Inferior parietal cortex (tissue), 1 donor: ENCODE measurements around the gene NUAK1.

Source experiments
- DNase-seq: peaks from one replicate; pipeline ENCODE4 v3.0.0-alpha.2; 2016; ENCODE audit errors: extremely low spot score

The NUAK1 gene

DNA sequence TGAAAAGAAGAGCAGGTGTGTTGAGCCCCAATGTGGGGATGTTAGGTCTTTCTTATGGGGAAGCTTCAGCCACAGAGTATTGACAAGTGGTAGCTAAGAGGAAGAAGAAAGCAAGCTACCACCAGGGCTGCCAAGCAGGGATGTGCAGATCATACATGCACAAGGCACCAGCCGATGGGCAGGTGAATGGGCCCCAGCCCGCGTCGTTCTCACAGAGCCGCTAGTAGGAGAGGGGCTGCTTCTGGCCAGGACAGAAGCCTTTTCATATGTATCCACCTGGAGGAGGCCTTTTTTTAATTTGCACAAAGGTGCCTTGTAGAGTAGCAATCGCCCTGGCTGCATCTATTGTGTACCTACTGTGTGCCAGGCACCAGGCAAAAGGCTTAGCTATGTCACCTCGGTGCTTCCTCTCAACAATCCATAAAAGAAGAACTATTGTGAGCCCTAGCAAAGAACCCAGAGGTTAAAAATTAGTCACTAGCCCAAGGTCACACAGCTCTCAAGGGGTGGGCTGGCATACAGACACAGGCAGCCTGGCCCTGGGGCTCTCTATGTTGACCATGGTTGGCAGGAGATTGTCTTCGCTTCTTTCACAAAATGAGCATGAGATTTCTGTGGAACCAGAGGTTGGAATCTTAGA, 8.2 kb downstream of the NUAK1 start:
- DNase-seq, result no peak

DNA sequence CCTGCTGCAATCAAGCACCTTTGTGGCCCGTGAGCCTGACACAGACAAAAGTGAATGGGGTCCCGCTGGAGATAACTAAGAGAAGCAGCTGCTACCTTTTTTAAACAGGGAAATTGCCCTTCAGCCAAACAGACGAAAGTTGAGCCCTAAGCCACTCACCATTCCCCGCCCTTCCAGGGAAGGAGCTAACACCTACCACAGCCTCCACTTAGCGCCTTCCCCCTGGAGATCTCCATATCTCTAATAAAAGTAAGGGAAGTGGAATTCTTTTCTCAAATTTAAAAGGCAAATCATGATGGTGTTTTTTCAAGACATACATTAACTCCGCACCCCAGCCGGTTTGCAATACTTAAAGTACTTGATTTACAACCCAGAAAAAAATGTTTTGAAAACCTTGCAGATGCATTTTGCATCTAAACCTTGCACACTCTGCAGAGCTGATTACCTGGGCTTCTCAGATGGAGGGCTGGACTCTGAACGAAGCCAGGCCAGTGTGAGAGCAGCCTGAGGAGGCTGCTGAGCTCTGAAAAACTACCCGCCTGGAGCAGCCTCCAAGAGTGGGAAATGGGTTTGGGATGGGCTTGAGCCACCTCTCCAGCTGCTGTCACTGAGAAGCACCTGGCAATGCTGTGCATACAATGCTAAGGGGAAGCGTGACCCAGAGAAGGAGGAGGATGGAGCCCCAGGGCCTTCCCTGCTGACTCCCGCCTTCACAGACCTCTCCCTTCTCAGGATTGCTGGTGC, 10.0 kb downstream of the NUAK1 start:
- DNase-seq, result no peak

DNA sequence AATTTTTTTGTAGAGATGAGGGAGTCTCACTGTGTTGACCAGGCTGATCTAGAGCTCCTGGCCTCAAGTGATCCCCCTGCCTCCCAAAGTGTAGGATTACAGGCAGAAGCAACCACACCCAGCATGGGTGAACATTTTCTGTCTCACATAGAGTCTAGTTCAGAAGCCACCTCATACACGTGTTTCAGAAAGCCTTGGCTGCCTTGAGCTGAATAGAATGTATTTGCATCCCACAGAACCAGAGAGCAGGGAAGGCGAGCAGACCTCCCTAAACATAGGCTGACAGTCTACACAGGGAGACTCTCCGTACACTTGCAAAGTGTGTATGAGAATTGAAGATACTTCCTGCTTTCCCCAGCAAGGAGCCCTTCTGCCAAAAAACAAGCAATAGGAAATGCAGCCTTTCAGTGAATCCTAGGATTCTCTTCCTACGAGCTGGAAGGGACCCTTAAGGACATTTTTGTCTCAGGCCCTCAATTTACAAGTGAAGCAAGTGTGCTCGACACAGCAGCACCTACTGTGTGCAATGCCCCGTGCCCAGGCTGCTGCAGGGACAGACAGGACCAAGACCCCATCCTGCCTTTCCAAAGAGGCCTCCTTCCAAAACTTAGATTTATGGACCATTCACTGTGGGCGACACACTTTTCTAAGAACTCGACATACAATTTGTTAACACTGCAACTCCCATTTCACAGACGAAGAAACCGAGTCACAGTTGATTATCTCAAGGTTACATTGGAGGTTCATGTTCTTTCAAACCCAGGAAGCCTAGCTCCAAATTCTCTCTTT, 11.2 kb downstream of the NUAK1 start:
- DNase-seq, result no peak

DNA sequence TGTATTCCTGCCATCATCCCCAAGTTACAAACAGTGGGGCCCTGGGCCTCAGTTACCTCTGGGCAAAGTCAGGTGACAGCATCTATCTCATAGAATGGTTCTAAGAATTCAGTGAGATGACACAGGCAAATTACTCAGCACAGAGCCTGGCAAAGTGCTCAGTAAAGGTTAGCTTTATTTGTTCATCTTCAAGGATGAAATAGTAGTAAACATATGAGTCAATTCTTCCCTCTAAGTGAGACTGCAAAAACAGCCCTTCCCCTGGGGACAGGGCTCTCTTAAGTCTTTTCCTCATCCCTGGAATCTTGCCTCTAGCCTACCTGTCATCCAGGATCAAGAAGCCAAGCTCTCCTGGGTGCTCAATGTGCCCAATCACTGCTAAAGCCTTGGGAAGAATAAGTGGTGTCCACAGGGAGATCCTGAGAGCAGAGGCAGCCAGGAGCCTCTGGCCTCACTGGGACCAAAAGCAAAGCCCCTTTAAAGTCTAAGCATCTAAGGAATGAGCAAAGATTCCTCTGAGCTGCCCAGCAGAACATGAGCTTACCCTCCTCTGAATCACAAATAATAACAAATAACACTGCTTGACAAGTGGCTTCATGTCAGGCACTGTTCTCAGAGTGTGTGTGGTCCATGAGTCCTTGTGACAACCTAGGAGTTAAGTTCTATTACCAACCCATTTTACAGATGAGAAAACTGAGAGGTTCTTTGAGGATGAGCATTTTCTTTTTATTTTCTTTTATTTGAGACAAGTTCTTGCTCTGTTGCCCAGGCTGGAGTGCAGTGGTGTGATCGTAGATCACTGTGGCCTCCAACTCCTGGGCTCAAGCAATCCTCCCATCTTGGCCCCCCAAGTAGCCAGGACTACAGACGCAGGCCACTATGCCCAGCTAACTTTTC, 12.1 kb downstream of the NUAK1 start:
- DNase-seq, result no peak

DNA sequence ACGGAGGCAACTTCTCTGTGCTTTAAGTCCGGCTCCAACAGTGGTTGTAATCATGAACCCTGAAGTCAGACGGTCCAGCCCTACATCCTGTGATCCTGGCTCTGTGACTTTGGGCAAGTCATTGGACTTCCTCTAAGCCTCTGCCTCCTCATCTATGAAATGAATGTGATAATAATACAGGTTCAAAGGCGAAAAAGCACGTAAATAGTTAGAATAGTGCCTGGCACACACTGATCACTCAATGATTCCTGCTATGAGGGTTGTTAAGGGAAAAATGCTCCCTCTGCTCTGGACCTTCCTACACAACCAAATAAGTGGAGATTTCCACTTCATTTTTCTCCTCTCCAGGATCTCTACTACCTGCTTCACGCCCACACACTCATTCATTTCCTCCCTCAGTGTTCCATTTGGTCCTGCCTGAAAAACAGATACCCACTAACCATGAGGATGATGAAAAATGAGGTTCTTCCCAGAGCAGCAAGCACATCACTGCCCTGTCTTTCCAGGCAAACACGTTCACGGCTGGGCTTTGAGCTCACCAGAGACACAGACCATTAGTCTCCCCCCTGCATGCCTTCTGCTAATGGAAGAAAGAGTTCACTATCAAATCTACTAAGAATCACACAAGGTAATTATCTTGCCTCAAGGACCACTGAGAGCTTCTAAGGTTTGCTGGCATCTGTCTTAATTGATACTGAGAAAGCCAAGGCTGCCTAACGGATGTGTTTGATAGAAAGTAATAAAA, 13.2 kb downstream of the NUAK1 start:
- no peak for DNase-seq

DNA sequence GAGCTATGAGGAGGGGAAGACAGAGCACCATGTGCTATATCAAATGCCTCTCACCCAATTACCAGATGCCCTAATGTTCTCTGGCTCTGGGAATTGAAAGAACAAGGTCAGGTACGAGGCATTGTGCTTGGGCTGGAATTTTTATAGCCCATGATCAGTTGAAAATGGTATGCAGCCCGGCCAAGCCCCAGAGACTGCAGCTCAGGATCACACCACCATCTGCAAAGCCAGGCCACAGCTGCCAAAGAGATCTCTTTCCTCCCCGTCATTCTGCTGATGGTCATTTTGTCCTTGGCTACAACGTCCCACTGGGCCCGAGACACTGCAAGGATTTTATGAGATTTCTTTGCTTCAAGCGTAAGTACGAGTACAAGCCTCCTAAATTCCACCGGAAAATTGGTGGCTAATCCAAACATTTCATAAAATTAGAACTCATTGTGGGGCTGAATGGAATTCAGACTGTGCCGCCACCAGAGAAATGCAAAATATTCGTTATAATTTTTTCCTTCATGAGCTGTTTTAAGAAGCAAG, 15.1 kb downstream of the NUAK1 start:
- DNase-seq, result no peak

DNA sequence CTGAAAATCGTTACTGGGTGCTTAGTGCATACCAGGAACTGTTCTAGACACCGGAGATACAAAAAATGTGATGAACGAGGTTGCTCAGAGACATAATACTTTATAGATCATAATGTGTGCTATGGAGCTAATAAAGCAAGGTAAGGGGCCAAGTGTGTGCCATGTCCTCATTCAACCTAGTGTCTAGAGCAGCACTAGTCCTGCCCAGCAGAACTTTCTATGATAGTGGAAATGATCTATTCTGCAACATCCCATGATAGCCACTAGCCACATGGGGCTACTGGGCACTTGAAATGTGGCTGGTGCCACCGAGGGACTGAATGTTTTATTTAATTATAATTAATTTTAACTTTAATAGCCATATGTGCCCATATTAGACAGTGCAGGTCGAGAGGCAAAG, 15.6 kb downstream of the NUAK1 start:
- no peak for DNase-seq

DNA sequence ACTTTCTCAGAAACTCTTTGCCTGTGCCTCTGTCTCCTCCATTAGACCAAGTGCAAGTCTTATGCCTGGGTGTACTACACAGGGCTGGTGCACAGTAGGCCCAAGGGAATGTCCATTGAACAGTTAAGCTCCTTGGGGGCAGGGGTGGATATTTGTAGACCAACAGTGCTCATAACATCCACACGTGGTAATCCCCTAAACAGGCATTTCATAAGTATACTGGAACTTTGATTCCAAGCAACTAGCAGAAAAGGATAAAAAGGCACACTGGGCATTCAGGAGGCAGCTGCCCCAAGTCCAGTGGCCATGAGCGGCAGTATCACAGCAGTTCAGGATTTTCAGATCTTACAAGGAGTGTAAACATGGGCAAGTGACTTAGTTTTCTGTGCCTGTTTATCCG, 16.8 kb downstream of the NUAK1 start:
- no peak for DNase-seq

DNA sequence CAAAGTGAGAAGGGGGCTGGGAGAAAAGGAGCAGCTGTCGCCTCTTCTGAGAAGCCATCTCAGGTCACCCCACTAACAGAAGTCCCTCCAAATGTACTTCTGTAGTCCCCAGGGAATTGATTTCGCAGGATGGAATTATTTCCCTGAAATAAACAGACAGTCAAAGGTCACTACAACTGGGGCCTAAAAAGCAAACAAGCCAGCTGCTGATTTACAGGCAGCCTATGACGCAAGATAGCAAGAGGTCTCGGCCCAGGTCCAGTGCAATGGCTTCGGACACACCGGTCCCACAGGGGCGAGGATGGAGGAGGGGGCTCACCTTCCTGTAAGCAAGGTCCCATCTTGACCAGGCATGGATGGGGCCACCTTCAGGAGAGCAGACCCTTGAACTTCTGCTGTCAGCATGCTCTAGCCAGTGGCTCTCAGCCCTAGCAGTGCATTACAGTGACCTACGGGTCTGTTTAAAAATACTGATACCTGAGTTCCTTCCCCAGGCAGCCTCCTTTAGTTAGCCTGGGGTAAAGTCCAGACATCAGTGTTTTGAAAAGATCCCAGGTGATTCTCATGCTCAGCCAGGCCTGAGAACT, 18.1 kb downstream of the NUAK1 start:
- no peak for DNase-seq

DNA sequence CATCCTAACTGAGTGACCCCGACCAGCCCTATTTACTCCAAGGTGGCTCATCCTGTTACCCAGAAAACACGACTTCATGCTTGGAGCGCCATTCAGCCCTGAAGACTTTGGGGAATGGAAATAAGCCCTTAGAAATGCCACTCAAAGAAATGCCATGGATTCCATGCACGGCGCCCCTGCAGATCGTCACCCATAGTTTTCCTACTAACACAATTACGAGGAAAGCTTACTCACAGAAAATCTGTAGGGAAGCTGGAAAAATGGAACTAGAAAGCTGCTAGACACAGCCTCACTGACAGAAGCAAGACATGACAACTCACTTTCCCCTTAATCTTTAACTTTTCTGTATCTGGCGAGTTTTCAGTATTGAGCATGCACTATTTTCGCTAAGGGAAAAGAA, 19.5 kb downstream of the NUAK1 start:
- DNase-seq, result no peak

DNA sequence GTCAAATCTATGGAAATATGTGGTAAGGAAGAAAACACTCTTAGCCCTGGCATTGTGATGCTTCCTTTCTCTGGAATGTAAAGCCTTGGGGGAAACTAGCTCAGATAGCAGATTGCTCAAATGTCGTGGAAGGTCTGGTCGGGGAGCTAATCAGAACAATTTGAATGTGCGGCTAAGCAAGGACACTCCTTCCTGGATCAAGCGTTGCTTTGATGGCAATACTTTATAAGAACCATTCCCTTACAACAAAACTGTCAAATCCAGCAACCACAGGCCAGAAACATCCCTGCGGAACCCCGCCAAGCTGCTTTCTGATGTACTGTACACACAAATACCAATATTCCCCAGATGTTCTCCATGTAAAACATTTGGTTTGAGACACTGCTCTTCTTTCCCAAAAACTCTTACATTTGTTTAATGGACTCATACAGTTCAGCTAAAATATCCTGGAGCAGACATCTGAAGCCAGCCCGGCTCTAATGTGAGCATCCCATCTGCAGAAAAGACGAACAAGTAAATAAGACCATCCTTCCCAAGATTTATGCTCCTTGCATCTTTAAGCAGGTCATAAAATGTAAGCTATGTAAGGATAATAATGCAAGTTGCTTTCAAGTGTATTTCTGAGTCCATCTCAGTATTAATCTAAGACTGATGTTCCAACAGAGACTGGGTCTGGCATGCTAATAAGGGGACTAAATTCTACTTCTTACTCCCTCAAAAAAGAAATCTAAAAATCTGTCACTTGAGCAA, 20.2 kb downstream of the NUAK1 start:
- no peak for DNase-seq

DNA sequence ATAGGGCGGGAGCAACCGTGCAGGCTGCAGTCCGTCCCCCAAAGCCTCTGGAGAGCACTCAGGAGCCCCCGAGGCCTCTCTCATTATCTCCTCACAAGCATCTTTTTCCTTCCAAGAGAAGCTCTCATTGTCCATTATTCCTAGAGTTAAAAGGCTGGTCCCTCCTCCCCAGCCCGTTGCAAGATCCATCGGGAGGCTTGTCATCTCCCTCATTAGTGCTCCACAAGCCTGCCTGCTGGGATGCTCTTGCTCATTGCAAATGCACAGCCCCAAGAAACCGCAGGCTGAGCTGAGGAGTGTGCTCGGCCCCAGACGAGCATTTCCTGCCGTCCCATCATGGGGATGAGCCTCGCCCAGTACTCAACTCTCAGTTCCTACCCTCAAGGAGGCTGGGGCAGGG, 23.3 kb downstream of the NUAK1 start:
- DNase-seq, result no peak

DNA sequence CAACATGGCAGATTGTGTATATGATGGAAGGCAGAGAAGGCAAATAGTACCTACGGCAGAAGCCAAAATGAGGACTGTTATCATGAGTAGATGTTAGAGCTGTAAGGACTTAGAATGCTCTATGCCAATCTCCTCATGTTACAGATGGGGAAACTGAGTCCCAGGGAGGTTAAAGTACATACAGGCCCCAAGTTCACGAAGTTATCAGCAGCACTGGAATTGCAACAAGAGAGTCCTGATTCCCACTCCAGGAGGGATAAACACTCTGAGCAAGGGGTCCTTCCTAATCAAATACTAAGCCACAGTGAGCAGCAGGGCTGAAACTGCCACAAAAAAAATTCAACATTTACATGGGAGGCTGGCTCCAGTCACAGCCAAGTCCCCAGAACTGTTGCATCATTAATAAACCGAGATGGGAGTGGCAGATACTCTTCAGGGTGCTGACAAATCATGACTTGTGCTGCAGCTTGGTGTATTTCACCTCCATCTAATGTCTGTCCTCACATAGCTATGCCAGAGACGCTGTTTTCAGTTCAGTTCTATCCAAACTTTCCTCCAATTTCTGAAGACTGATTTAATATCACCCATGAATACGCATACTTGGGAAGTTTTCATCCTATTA, 24.2 kb downstream of the NUAK1 start:
- DNase-seq, result no peak

DNA sequence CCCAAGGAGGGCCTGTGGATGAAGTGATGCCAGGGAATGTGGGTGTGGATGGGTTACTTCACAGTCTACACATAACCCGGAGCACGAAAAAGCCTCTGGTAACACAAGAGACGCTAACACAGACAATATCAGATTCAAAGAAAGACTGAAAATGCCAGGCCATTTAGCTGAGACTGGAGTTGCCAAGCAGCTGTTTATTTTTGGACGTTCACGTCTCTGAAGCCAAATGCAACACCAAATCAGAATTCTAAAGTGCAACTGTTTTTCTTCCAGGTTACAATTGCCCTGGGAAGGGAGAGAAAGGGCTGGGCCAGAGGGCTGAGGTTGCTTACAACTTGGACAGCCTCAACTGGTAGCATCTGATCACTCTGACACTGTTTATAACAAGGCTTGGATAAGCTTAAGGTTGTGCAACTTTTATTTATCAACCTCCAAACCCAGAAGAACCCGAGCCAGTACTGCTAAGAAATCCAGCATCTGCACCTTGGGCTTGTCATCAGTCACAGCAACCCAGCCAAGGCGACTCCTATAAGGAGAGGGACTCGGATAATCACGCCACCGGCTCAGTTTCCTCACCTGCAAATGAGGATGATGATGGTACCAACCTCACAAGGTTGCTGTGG, 24.8 kb downstream of the NUAK1 start:
- no peak for DNase-seq

DNA sequence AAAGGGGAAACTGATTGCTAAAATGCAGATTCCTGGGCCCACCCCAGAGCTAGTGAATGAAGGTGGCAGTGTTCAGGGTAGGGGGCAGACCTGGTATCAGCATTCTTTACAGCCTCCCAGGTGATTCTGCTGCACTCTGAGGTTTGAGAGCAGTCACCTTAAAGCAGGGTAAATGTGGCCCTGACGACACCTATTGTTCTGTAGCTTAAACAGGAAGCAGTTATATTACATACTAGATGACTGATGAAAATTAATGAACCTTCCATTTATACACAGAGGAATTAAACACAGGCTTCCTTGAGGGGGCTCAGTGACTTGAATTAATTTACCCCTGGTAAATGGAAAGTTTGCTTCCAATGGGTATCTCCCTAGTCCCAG, 25.3 kb downstream of the NUAK1 start:
- no peak for DNase-seq

DNA sequence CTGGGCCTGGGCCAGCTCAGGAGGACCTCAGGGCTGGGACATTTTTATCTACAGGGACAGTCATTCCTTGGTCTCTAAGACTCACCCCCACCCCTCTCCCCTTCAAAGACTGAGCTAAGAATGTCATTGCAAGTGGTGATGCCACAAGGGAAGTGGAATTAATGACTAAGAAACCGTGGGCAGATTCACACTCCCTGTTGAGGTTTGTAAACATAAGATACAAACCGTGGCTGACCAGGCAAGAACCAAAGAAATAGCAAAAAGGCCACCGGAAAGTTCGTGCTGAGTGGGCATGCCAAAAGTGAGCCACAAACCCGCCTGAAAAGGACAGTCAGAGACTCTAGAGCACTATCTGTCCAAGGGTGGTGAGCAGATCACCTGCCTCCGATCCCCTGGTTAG, 25.7 kb downstream of the NUAK1 start:
- no peak for DNase-seq

DNA sequence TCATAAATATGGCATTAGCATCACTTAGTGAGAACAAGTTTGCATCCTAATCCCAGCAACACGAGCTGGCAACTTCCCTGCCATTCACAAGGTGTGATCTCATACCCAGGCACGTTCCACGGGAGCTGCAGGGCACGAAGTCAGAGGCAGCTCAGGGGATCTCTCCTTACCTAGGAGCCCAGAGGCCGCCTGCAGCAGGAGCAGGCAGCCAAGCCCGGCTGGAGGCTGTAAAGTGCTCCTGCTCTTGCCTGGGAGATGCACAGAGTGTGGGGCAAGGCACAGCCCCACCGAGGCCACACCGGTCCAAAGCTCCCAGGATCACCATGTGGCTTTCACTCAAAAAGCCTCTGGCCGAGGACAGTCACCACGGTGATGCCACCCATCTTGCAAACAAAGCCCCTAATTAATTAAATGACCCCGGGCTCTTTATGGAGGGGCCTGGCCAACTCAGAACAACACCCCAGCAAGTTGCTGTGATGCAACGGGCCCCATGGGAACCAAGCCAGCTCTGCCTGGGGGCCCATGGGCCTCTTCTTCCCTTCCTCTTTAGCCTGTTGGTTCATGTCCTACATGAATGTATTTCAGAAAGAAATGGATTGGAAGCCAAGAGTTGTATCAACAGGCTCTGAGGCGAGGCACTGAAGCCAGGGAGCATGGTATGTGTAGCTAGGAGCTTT, 26.5 kb downstream of the NUAK1 start:
- DNase-seq, result no peak

DNA sequence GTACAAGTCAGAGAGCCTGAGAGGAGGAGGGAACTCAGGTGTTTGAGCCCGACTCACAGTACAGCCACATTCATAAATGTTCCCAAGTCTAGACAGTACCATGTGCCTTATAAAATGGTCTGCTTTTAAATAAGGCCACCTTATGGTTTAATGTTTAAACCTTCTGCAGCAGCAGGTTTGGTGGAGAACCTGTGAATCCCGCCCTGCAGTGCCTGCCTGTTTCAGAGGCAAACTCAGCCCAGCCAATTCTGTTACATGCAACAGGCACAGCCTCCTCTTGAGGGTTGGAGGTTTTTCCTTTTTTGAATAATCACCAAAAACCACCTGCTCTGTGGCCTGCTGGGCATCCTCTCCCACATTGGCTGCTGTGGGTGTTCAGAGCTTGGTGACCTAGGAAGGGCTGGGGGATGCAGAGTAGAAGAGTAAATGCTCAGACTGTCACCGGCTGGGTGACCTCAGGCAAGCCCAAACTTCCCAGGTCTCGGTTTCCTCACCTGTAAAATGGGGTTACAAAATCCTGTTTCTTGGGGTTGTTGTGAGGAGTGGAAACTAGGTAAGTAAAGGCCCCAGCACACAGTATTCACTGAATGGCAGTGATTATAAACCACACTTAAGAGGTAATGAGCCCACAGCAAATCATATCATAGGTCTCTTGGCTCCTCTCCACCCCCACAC, 28.0 kb downstream of the NUAK1 start:
- DNase-seq, result no peak
